IPS DF 19.7 (cell line): ENCODE data around the gene SIRPB1.
"Not testable (repeated sequence)": the region's sequence is repeated elsewhere in the genome, so short reads cannot be mapped to it uniquely, and the experiment has no call there.

Experiments used
- DNase-seq: peaks from one replicate; pipeline ENCODE4 v3.0.0-alpha.2; 2013; ENCODE audit warnings: low read depth, low spot score

Gene SIRPB1

GRCh38 chr20:1619861-1620444 is at the start of gene SIRPB1:
Gene SIRPB1, minus strand, starts transcription at chr20:1620009. Its CDS starts 65 bp downstream, at chr20:1619944.
- no peak for DNase-seq

- no peak for DNase-seq
Measured at GRCh38 chr20:1669304-1669703, 49.5 kb upstream of the SIRPB1 start.

- no peak for DNase-seq
Measured at GRCh38 chr20:1667502-1668085, 47.8 kb upstream of the SIRPB1 start.

GRCh38 chr20:1666802-1667201 is 47.0 kb upstream of the SIRPB1 start:
- no peak for DNase-seq

GRCh38 chr20:1665345-1665744 is 45.5 kb upstream of the SIRPB1 start:
- DNase-seq, result no peak

GRCh38 chr20:1664911-1665310 is 45.1 kb upstream of the SIRPB1 start:
- DNase-seq, result no peak

- no peak for DNase-seq
Measured at GRCh38 chr20:1663917-1664316, 44.1 kb upstream of the SIRPB1 start.

GRCh38 chr20:1661542-1662299 is 41.9 kb upstream of the SIRPB1 start:
- no peak for DNase-seq

GRCh38 chr20:1660246-1660645 is 40.4 kb upstream of the SIRPB1 start:
- no peak for DNase-seq

GRCh38 chr20:1657556-1658334 is 37.9 kb upstream of the SIRPB1 start, which contains the start of gene SIRPG:
Gene SIRPG, minus strand, starts transcription at chr20:1657779. Its CDS starts 65 bp downstream, at chr20:1657714.
- DNase-seq, result no peak

GRCh38 chr20:1656844-1657243 is 37.0 kb upstream of the SIRPB1 start:
- no peak for DNase-seq

GRCh38 chr20:1654996-1655395 is 35.2 kb upstream of the SIRPB1 start:
- DNase-seq, result no peak

GRCh38 chr20:1652960-1653359 is 33.2 kb upstream of the SIRPB1 start:
- DNase-seq, result no peak

GRCh38 chr20:1652104-1652503 is 32.3 kb upstream of the SIRPB1 start:
- DNase-seq, result no peak

- DNase-seq, result no peak
Measured at GRCh38 chr20:1651268-1652058, 31.7 kb upstream of the SIRPB1 start.

- DNase-seq, result no peak
Measured at GRCh38 chr20:1648101-1648500, 28.3 kb upstream of the SIRPB1 start.

GRCh38 chr20:1646975-1647431 is 27.2 kb upstream of the SIRPB1 start:
- DNase-seq, result no peak

GRCh38 chr20:1644101-1644962 is 24.5 kb upstream of the SIRPB1 start:
- no peak for DNase-seq

- not testable (repeated sequence) for DNase-seq
Measured at GRCh38 chr20:1638643-1639042, 18.8 kb upstream of the SIRPB1 start.

GRCh38 chr20:1637755-1638154 is 17.9 kb upstream of the SIRPB1 start:
- DNase-seq, result no peak
